EL (cell line): ENCODE data around the gene PITPNM3.
"Not testable (repeated sequence)": the region's sequence is repeated elsewhere in the genome, so short reads cannot be mapped to it uniquely, and the experiment has no call there.

Source experiments
- DNase-seq: peaks from one replicate; pipeline ENCODE4 v3.0.0-alpha.2; 2016

Gene PITPNM3

GRCh38 chr17:6556121-6557039, at the start of gene PITPNM3:
TSS of gene PITPNM3 (minus strand) at chr17:6556555. CDS start at chr17:6556406, 149 bp downstream.
- DNase-seq, result no peak

- DNase-seq, result no peak
Measured at GRCh38 chr17:6605142-6605541, 48.8 kb upstream of the PITPNM3 start.

GRCh38 chr17:6603744-6604325, 47.5 kb upstream of the PITPNM3 start:
- no peak for DNase-seq

GRCh38 chr17:6602141-6602540, 45.8 kb upstream of the PITPNM3 start:
- DNase-seq, result no peak

- DNase-seq, result no peak
Measured at GRCh38 chr17:6599364-6599763, 43.0 kb upstream of the PITPNM3 start.

- no peak for DNase-seq
Measured at GRCh38 chr17:6597727-6598126, 41.4 kb upstream of the PITPNM3 start.

GRCh38 chr17:6596941-6597340, 40.6 kb upstream of the PITPNM3 start:
- no peak for DNase-seq

- DNase-seq, result no peak
Measured at GRCh38 chr17:6596511-6596910, 40.2 kb upstream of the PITPNM3 start.

GRCh38 chr17:6596081-6596480, 39.7 kb upstream of the PITPNM3 start:
- DNase-seq, result no peak

- not testable (repeated sequence) for DNase-seq
Measured at GRCh38 chr17:6593371-6593770, 37.0 kb upstream of the PITPNM3 start.

- no peak for DNase-seq
Measured at GRCh38 chr17:6592173-6592572, 35.8 kb upstream of the PITPNM3 start.

GRCh38 chr17:6591599-6592158, 35.3 kb upstream of the PITPNM3 start:
- DNase-seq, result peak; percentile 91

- DNase-seq, result peak; percentile 45
Measured at GRCh38 chr17:6589266-6589946, 33.1 kb upstream of the PITPNM3 start.

GRCh38 chr17:6588165-6588564, 31.8 kb upstream of the PITPNM3 start:
- no peak for DNase-seq

- no peak for DNase-seq
Measured at GRCh38 chr17:6587310-6587709, 31.0 kb upstream of the PITPNM3 start.

GRCh38 chr17:6583411-6583810, 27.1 kb upstream of the PITPNM3 start:
- no peak for DNase-seq

GRCh38 chr17:6580625-6581024, 24.3 kb upstream of the PITPNM3 start:
- DNase-seq, result no peak

- no peak for DNase-seq
Measured at GRCh38 chr17:6578491-6578890, 22.1 kb upstream of the PITPNM3 start.

- no peak for DNase-seq
Measured at GRCh38 chr17:6577686-6578263, 21.4 kb upstream of the PITPNM3 start.

- no peak for DNase-seq
Measured at GRCh38 chr17:6576038-6576785, 19.9 kb upstream of the PITPNM3 start.

GRCh38 chr17:6575596-6575988, 19.2 kb upstream of the PITPNM3 start:
- DNase-seq, result no peak
